ENCODE data around the gene FAM89B.

The FAM89B gene

GRCh38 chr11:65588199-65589054 is 16.1 kb downstream of the FAM89B start:
- peak; percentile 59 for DNase-seq (ENCODE audit: low spot score)

- DNase-seq (ENCODE audit: low spot score): no peak
Measured at GRCh38 chr11:65589444-65590239, 17.3 kb downstream of the FAM89B start.

DNA sequence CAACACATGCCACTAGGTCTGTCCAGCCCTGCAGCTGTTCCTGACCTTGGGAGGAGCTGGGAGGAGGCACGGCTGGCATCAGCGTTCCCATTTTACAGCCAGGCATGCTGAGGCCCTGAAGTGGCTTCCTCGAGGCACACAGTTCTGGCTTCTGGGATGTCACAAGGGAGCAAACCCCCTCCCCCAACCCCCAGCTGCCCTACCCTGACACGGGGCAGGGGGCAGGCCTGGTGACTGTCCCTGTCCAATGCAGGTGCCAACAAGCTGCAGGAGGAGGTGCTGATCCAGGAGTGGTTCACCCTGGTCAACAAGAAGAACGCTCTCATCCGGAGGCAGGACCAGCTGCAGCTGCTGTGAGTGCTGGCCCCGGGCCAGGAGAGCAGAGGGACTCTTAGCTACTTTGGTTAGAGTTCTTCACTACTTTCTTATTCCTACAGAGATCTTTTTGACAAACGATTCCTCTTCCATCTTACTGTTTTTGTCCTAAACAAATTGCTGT is 18.0 kb downstream of the FAM89B start:
- DNase-seq (ENCODE audit: low spot score): no peak

- DNase-seq (ENCODE audit: low spot score): peak; percentile 70
Measured at GRCh38 chr11:65591939-65592857, 19.9 kb downstream of the FAM89B start.

GRCh38 chr11:65592858-65593517 is 20.6 kb downstream of the FAM89B start:
- no peak for DNase-seq (ENCODE audit: low spot score)

GRCh38 chr11:65593518-65594414 is 21.4 kb downstream of the FAM89B start:
- peak; percentile 61 for DNase-seq (ENCODE audit: low spot score)

DNA sequence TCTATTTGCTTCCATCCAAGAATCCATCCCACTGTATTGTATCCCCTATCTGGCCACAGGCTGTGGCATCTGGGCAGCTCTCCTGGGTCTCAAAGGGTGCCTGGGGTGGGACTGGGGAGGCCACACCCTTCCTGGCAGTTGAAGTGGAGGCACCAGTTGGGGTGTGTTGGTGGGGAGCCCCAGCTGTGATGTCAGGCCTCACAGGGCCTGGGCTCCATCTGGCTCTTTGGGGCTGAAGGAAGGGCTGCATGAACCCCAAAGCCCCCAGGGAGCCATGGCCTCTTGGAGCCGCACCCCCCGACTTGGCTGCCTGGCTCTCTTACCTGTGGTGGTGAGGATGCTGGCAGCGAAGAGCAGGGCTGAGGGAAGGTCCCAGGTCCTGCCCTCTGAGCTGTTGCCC is 22.8 kb downstream of the FAM89B start:
- DNase-seq (ENCODE audit: low spot score): peak; percentile 25

GRCh38 chr11:65595543-65596281 is 23.4 kb downstream of the FAM89B start, which contains the start of gene KCNK7:
Gene KCNK7, minus strand, starts transcription at chr11:65595800. Its CDS starts 28 bp downstream, at chr11:65595772.
- peak; percentile 24 for DNase-seq (ENCODE audit: low spot score)

DNA sequence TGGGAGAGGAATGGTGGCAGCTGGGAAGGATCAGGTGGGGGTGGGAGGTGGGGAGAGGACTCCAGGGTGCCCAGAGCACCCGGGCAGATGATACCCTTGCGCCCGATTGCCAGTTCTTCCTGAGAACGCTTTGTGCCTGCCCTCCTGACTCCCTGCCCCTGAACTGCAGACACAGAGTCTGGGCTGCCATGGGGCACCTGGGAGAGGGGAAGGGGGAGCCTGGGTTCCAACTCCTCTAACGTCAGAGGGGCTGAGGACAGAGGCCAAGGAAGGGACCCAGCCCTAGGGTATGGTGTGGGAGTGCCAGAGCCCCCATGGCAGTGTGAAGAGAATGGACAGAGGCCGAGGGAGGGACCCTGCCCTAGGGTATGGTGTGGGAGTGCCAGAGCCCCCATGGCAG is 24.2 kb downstream of the FAM89B start:
- no peak for DNase-seq (ENCODE audit: low spot score)

DNA sequence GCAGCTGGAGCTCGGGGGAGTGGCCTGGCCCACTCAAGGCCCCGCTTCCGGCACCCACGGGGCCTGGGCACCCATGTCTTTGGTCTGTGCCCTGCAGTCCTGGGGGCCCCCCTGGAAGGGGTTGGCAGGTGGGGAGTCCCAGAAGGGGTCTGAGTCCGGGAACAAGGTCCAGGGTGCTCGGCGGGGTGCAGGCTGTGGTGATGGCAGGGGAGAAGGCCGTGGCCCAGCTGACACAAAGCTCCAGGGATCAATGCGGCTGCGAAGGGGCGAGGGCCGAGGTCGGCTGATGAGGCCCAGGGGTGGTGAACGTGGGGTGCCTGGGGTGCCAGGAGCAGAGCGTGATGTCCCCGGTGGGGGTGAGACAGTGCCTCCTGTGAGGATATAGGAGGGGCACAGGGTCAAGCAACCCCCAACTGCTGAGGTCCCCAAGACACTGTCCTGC is 25.9 kb downstream of the FAM89B start:
- no peak for DNase-seq (ENCODE audit: low spot score)

- no peak for DNase-seq (ENCODE audit: low spot score)
Measured at GRCh38 chr11:65599216-65599954, 27.0 kb downstream of the FAM89B start.

- DNase-seq (ENCODE audit: low spot score): no peak
Measured at GRCh38 chr11:65599955-65600246, 27.6 kb downstream of the FAM89B start.

DNA sequence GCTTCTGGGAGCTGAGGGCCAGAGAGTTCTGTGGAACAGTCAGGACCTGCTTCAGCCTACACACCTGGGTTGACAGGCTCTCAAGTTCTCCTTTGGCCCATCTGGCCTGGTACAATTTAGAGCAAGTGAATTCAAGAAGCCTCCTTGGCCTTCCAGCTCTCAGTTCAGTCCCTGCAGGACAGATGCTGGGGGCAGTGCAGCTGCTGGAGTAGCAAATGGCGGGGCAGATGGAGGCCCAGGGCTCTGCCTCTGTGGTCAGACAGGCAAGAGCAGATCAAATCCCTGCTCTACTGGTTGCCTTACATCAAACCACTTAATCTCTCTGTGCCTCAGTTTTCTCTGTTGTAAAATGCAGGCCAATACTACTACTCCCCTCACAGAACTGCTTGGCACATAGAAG is 31.9 kb downstream of the FAM89B start:
- no peak for DNase-seq (ENCODE audit: low spot score)

DNA sequence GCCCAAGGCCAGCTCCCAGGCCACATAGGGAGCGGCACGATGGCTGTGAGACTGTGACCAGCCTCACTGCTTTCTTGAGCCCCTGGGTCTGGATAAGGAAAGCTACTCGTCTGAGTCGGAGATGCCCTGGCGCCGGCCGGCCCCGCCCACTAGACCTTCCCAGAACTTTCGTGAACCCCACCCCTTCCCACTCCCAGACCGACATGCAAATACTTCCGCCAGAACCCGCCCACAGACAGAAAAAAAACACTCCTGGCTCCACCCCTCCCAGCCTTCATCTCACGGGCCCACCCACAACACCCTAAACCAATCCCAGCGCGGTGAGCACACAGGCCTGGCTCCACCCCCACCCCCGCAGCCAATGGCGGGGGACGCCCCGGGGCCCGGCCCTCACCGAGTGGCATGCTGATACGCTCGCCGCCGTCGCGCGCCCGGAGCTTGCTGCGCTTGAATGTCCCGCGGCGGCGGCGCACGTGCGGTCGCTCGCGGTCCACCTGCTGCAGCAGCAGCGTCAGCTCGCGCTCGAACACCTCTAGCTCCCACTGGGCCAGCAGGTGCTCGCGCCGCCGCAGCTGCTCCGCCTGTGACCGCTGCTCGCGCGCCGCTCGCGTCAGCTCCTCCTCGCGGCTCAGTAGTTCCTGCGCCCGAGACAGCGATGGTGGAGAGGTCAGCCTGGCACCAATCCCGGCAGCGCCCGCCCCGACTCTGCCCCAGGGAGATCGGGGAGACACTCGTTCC is 34.7 kb downstream of the FAM89B start:
- DNase-seq (ENCODE audit: low spot score): peak; percentile 99

- DNase-seq (ENCODE audit: low spot score): no peak
Measured at GRCh38 chr11:65607614-65608426, 35.5 kb downstream of the FAM89B start.

- peak; percentile 24 for DNase-seq (ENCODE audit: low spot score)
Measured at GRCh38 chr11:65609229-65609628, 36.9 kb downstream of the FAM89B start.

GRCh38 chr11:65609665-65610064 is 37.3 kb downstream of the FAM89B start:
- DNase-seq (ENCODE audit: low spot score): no peak

Measured in AG20443 (cell line).